Natural killer cell treated with Interleukin-12 subunit alpha and Interleukin-12 subunit beta and Interleukin-15 and Interleukin-18, amount 100 ng/mL, for 72 hours (primary cell): ENCODE data around the gene TRPM8. TPM values are rescaled to one million over a fixed set of nuclear protein-coding genes. Genes with fewer than 3 reads are reported as not detected.

Experiments used
- ATAC-seq, 2 donors: fragments of 150-1000 bp; cut with Tn5 transposase in 1 of 2; sonication (Bioruptor Pico), chemical (Tn5 transposase) in 1 of 2; 2 replicates each; pipeline ENCODE4 v1.10.0; 2021
- DNase-seq: peaks from one replicate; pipeline ENCODE4 v3.0.0; 2022; ENCODE audit warnings: low spot score
- H3K27ac Mint-ChIP-seq, 2 donors: 1 replicate in 1 of 2; 2 replicates in 1 of 2; pipeline ENCODE4 v1.8.0; 2022; ENCODE audit warnings: mixed read lengths in 2 of 2, mild to moderate bottlenecking in 1 of 2, moderate library complexity in 1 of 2
- H3K27me3 Mint-ChIP-seq, 2 donors: 1 replicate in 1 of 2; 2 replicates in 1 of 2; pipeline ENCODE4 v1.8.0; 2022; ENCODE audit warnings: mixed read lengths in 2 of 2
- H3K36me3 Mint-ChIP-seq: one replicate; pipeline ENCODE4 v1.8.0; 2022; ENCODE audit warnings: mixed read lengths
- H3K4me1 Mint-ChIP-seq, 2 donors: 1 replicate in 1 of 2; 2 replicates in 1 of 2; pipeline ENCODE4 v1.8.0; 2022; ENCODE audit warnings: low read depth in 2 of 2, mixed read lengths in 2 of 2, mild to moderate bottlenecking in 1 of 2
- H3K4me3 Mint-ChIP-seq: one replicate; pipeline ENCODE4 v1.8.0; 2022; ENCODE audit warnings: mixed read lengths
- H3K9me3 Mint-ChIP-seq: 2 replicates; pipeline ENCODE4 v1.8.0; 2022; ENCODE audit warnings: mixed read lengths
- total RNA-seq, 2 donors: library from RNA; stranded (reverse); gene quantifications; one replicate each; pipeline ENCODE4 v1.2.3, GENCODE V29; 2022

TRPM8 gene
- total RNA-seq, 2 donors from 2014 or later = not detected

DNA sequence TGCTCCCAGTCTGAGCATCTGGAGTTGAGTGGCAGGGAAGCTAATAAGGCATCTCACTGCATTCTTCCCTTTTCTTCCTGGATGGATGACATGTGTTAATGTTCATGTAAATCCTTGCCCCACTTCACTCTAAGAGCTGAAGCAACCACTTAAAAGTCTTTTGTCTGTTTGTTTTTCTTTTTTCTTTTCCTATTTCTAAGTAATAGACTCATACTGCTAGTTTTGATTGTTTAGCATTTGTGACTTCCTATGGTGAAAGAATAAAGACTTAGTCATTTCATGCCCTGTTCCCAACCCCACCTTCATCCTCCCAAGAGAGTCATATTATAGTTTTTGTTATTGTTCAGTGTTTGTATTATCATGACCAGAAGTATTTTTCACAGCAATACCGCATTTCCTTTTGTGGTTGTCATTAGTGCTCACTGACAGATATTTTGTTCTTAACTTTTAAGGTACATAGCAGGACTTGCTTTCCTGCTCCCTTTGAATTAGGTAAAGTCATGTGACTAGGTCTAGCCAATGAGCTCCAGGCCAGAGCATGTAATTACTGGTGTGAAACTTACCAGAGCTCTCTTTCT, 115.2 kb downstream of the TRPM8 start:
- H3K4me1 Mint-ChIP-seq = peaks cover 31 to 50% of the 10 kb centered on the region in 2 donors
- no peaks in the 10 kb centered on the region for H3K27me3 Mint-ChIP-seq
- peak overlapping the region; percentile 56 for H3K4me3 Mint-ChIP-seq
- DNase-seq = no peak
- ATAC-seq = peak; percentile 89 to 94
- peaks cover 12% of the 10 kb centered on the region for H3K9me3 Mint-ChIP-seq
- peak overlapping the region; percentile 38 to 56 for H3K27ac Mint-ChIP-seq
- peaks cover 26% of the 10 kb centered on the region for H3K36me3 Mint-ChIP-seq

DNA sequence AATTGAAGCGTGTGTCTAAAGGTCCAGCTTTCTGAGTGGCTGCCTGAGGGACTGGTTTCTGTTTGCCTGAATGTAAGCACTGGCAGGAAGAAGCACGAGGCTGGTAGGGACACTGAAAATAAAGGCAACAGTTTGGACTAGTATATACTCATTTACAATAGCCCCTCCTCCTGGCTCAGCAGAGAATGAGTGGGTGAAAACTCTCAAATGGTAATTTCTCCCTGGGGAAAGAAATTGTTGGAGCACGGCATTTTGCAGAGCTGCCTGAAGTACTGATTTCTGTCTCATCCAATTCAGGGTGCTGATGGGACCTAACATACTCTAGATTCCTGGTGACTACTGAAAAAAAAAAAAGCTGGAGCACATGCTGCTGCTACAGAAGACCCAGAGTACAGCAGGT, 116.0 kb downstream of the TRPM8 start:
- ATAC-seq = no peak
- Mint-ChIP-seq H3K27me3 (no peaks in the 10 kb centered on the region), H3K4me1 (peaks cover 26 to 42% of the 10 kb centered on the region in 2 donors), H3K4me3 (no peak overlapping the region), H3K36me3 (peaks cover 30% of the 10 kb centered on the region), H3K9me3 (peaks cover 9% of the 10 kb centered on the region), H3K27ac (peak overlapping the region in 1 of 2 donors; percentile 56)
- no peak for DNase-seq

DNA sequence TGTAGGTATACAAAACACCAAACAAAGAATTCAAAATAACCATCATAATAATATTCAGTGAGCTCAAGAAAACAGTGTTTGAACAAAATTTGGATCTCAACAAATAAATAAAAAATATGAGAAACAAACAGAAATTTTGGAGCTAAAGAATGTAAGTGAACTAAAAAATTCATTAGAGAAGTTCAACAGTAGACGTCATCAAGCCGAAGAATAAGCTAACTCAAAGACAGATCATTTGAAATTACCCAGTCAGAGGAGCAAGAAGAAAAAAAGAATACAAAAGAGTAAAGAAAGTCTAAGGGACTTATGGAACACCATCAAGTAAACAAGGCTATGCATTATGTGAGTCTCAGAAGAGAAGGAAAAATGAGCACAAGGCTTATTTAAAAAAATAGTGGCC, 116.7 kb downstream of the TRPM8 start:
- peaks cover 9% of the 10 kb centered on the region for H3K9me3 Mint-ChIP-seq
- H3K27ac Mint-ChIP-seq = peak overlapping the region in 1 of 2 donors; percentile 24
- no peak for ATAC-seq
- no peak overlapping the region for H3K4me3 Mint-ChIP-seq
- peaks cover 37% of the 10 kb centered on the region for H3K36me3 Mint-ChIP-seq
- peaks cover 21 to 37% of the 10 kb centered on the region in 2 donors for H3K4me1 Mint-ChIP-seq
- H3K27me3 Mint-ChIP-seq = peaks cover 0 to 2% of the 10 kb centered on the region in 2 donors
- DNase-seq = no peak

DNA sequence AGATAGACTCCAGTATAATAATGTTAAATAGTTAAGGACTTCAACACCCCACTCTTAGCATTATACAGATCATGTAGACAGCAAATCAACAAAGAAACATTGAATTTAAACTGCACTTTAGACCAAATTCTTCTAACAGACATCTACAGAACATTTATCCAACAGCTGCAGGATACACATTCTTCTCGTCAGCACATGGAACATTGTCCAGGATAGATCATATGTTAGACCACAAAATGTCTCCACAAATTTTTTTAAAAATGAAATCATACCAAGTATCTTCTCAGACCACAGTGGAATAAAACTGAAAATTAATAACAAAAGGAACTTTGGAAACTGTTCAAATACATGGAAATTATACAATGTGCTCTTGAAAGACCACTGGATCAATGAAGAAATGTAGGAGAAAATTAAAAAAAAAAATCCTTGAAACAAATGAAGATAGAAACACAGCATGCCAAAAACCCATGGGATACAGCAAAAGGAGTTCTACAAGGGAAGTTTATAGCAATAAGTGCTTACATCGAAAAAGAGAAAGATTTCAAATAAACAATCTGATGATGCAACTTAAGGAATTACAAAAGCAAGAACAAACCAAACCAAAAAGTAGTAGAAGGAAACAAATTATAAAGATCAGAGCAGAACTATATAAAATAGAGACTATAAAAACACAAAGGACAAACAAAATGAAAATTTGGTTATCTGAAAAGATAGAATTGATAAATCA, 121.1 kb downstream of the TRPM8 start:
- no peak for ATAC-seq
- Mint-ChIP-seq H3K27me3 (peaks cover 0 to 6% of the 10 kb centered on the region in 2 donors), H3K4me3 (no peak overlapping the region), H3K9me3 (peaks cover 9% of the 10 kb centered on the region), H3K36me3 (peaks cover 35% of the 10 kb centered on the region), H3K4me1 (peaks cover 6 to 11% of the 10 kb centered on the region in 2 donors), H3K27ac (no peak overlapping the region)
- no peak for DNase-seq

DNA sequence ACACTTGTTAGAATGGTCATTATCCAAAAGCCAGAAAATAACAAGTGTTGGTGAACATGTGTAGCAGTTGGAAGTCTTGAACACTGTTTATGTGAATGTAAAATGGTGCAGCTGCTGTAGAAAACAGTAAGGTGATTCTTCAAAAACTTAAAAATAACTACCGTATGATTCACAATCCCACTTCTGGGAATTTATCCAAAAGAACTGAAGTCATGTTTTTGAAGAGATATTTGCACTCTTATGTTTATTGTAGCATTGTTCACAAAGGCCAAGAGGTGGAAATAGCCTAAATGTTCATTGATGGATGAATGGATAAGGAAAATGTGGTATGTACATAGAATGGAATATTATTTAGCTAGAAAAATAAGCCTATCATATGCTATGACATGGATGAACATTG, 127.0 kb downstream of the TRPM8 start:
- H3K4me3 Mint-ChIP-seq = no peak overlapping the region
- ATAC-seq (no peak), DNase-seq (no peak)
- H3K27ac Mint-ChIP-seq = no peak overlapping the region
- peaks cover 3 to 4% of the 10 kb centered on the region in 2 donors for H3K4me1 Mint-ChIP-seq
- H3K9me3 Mint-ChIP-seq = no peaks in the 10 kb centered on the region
- H3K36me3 Mint-ChIP-seq = no peaks in the 10 kb centered on the region
- peaks cover 0 to 4% of the 10 kb centered on the region in 2 donors for H3K27me3 Mint-ChIP-seq

DNA sequence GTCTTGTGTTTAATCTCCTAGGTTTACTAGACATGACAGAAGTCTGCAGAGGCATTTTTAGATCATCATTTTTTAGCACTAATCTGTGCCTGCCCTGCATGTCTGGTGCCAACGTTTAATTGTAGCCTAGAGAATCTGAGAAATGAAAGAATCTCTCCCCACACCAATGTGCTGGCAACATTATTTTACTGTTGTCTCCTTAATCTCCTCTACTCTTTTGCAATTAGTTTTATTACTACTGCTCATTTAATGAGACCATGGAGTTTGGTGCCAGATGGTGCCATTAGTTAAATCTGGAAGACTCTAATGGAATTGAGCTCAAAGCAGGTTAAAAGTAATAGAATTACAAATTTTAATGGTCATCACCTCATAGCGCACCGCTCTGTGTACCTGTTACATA, 129.3 kb downstream of the TRPM8 start:
- Mint-ChIP-seq H3K9me3 (no peaks in the 10 kb centered on the region), H3K27me3 (peaks cover 0 to 5% of the 10 kb centered on the region in 2 donors), H3K27ac (no peak overlapping the region), H3K4me1 (peaks cover 3 to 5% of the 10 kb centered on the region in 2 donors), H3K36me3 (no peaks in the 10 kb centered on the region), H3K4me3 (no peak overlapping the region)
- no peak for DNase-seq
- ATAC-seq = no peak

DNA sequence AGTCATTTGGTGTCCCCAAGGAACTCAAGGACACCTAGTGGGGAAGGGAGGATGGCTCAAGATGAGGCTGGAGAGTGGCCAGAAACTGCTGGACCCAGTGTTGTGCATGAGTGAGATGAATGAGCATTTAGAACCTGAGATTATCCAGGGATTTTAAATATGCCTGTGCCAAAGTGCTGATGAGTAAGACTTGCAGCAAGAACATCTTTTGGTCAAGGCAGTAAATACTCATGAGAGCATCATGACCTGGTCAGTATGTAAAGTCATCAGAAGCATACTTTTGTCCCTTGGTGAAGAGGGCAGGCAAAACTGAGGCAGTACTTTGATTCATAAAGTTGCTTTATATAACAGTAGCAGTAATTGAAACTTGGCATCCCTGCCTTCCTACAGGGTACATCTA, 130.2 kb downstream of the TRPM8 start:
- H3K36me3 Mint-ChIP-seq = no peaks in the 10 kb centered on the region
- no peak overlapping the region for H3K27ac Mint-ChIP-seq
- no peak overlapping the region for H3K4me3 Mint-ChIP-seq
- no peak for DNase-seq
- no peaks in the 10 kb centered on the region for H3K9me3 Mint-ChIP-seq
- H3K4me1 Mint-ChIP-seq = peaks cover 2 to 8% of the 10 kb centered on the region in 2 donors
- peaks cover 0 to 9% of the 10 kb centered on the region in 2 donors for H3K27me3 Mint-ChIP-seq
- no peak for ATAC-seq

DNA sequence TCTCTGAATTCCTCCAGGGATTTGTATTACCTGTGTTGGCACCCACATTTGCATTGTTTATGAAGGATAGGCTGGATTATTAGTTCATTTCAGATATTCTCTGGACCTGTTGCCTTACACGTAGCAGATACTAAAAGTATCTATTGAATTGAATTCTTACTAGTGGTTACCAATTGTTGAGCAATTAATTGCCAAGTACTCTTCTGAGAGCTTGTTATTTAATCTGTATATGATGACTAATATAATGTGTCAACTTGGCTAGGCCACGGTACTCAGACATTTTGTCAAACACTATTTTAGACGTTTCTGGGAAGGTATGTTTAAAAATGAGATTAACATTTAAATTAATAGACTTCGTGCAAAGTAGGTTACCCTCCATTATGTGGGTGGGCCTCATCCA, 130.9 kb downstream of the TRPM8 start:
- ATAC-seq (no peak), DNase-seq (no peak)
- Mint-ChIP-seq H3K4me3 (no peak overlapping the region), H3K27me3 (peaks cover 0 to 13% of the 10 kb centered on the region in 2 donors), H3K9me3 (no peaks in the 10 kb centered on the region), H3K27ac (no peak overlapping the region), H3K36me3 (no peaks in the 10 kb centered on the region), H3K4me1 (peaks cover 0 to 6% of the 10 kb centered on the region in 2 donors)

DNA sequence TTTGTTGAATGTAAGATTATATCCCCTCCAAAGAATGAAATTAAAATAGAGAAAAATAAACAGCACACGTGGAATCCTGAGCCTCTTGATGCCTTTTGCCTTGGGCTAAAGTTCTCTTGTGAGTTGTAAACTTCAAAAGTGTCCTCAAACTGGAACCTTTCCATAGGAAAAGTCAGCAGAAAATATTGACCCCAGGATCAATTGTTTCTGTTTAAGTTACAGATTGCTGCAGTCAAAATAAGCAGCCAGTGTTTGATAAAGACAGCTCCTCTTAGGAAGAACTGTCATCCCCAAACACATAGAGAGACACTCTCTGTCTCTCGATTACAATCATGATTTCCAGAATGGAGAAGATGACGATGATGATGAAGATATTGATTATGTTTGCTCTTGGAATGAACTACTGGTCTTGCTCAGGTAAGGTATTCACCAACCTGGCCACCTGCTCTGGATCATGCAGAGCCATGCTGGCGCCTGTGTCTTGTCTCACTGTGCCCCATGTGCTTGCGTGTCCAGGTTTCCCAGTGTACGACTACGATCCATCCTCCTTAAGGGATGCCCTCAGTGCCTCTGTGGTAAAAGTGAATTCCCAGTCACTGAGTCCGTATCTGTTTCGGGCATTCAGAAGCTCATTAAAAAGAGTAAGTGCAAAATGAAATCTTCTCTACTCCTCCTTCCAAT, 133.4 kb downstream of the TRPM8 start, which contains the start of gene SPP2:
Gene SPP2, plus strand, starts transcription at position 248 of the 681 bp plus-strand sequence. Its CDS starts 85 bp downstream, at position 333.
- ATAC-seq (no peak), DNase-seq (no peak)
- Mint-ChIP-seq H3K36me3 (no peaks in the 10 kb centered on the region), H3K9me3 (no peaks in the 10 kb centered on the region), H3K4me1 (peaks cover 4 to 6% of the 10 kb centered on the region in 2 donors), H3K4me3 (no peak within 1 kb of the TSS), H3K27ac (no peak within 1 kb of the TSS), H3K27me3 (peaks cover 0 to 19% of the 10 kb centered on the region in 2 donors)

DNA sequence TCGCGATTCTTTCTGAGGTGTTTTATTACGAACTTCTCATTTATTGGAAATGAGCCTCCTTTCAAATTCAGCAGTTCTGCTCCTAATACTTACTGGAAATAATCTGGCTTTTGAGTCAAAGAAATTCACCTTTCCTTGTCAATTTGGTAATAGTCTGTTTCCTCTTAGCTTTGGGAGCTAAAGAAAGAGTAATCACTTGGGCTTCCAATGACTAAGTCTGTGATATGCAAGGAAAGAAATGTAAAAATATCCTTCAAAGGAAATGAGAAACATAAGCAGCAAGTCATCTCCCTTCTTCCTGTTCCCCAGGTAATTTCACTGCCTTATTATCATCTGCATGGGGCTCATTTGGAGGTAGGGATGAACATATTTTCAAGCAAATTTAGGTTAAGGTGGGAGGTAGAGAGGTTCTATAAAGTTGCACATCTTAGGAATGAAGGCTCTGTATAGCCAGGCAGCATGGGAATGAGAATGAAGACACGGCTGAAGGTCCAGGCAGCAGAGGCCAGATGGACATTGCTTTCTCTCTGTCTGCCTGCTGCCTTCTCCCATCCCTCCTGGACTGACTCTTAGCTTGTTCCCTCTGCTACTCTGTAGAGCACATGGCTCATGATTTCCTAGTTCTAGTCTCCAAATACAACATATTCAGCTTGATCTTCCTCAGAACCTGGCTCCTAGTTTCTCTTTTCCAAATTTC, 134.3 kb downstream of the TRPM8 start:
- H3K27me3 Mint-ChIP-seq = peaks cover 0 to 19% of the 10 kb centered on the region in 2 donors
- no peak for DNase-seq
- no peaks in the 10 kb centered on the region for H3K36me3 Mint-ChIP-seq
- H3K4me3 Mint-ChIP-seq = no peak overlapping the region
- no peak overlapping the region for H3K27ac Mint-ChIP-seq
- H3K9me3 Mint-ChIP-seq = no peaks in the 10 kb centered on the region
- peaks cover 6% of the 10 kb centered on the region in 2 donors for H3K4me1 Mint-ChIP-seq
- no peak for ATAC-seq

DNA sequence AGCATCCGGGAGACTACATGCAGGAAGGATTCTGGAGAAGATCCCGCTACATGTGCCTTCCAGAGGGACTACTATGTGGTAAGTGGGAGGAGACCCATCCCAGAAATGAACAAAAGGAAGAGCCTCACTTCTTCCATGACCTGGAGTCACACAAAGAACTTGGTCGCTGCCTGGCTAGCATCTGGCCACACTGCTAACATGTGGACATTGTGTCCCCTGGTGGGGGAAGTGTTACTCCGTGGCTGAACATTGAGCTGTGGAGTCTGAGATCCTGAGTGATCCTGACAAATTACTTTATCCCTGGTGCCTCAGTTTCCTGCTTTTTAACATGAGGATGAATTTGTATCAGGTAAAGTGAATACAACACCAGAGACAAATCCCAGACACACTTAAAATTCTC, 141.7 kb downstream of the TRPM8 start:
- no peak for ATAC-seq
- DNase-seq = no peak
- Mint-ChIP-seq H3K4me3 (no peak overlapping the region), H3K27ac (no peak overlapping the region), H3K9me3 (no peaks in the 10 kb centered on the region), H3K4me1 (peaks cover 25 to 26% of the 10 kb centered on the region in 2 donors), H3K27me3 (peaks cover 0 to 18% of the 10 kb centered on the region in 2 donors), H3K36me3 (no peaks in the 10 kb centered on the region)

DNA sequence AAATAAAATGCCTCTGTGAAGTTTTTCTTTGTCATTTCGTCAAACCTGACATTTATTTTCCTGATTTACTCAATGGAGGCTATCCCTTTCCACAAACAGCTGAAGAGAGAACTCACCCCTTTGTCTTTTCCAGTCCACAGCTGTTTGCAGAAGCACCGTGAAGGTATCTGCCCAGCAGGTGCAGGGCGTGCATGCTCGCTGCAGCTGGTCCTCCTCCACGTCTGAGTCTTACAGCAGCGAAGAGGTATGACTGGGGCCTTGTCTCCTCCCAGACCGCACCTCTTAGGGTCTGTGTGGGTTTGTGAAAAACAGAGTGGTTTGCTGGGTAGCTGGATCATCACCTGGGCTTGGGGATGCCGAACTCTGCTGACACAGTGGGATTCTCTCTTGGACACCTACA, 143.1 kb downstream of the TRPM8 start:
- ATAC-seq (no peak), DNase-seq (no peak)
- H3K4me1 Mint-ChIP-seq = peaks cover 26 to 31% of the 10 kb centered on the region in 2 donors
- H3K36me3 Mint-ChIP-seq = no peaks in the 10 kb centered on the region
- no peak overlapping the region for H3K27ac Mint-ChIP-seq
- peaks cover 0 to 18% of the 10 kb centered on the region in 2 donors for H3K27me3 Mint-ChIP-seq
- H3K9me3 Mint-ChIP-seq = no peaks in the 10 kb centered on the region
- no peak overlapping the region for H3K4me3 Mint-ChIP-seq

DNA sequence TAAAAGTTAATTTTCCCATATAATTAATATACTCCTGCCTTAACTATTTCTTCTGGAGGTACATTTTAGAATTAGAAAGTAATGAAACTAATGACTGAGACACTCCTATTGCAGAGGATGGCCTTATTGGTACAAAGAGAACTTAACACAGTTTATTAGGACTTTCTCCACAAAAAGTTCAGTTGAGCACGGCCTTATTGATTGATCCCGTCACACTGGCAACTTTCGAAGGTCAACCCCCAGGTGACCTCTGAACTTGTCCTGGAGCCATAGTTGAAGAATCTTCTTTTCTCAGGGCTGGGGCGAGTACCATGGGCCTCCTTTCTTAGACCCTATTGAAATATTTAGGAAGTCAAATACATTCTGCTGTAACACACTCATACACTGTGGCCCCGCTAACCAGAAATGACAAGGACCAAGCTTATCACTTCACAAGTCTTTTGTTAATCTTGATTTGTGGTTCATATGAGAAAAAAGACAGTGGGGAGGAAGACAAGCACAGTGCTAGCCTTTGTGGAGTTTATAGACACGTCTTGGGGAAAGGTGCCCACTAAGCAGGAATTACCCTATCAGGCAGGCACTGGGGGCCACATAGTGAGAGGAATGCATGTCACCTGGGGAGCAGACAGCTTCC, 144.6 kb downstream of the TRPM8 start:
- ATAC-seq (no peak), DNase-seq (no peak)
- H3K4me1 Mint-ChIP-seq = peaks cover 24 to 31% of the 10 kb centered on the region in 2 donors
- H3K27ac Mint-ChIP-seq = peak overlapping the region; percentile 5 to 36
- peaks cover 0 to 18% of the 10 kb centered on the region in 2 donors for H3K27me3 Mint-ChIP-seq
- peak overlapping the region; percentile 51 for H3K4me3 Mint-ChIP-seq
- no peaks in the 10 kb centered on the region for H3K36me3 Mint-ChIP-seq
- no peaks in the 10 kb centered on the region for H3K9me3 Mint-ChIP-seq
